DND-41 (cell line): Measurements from ENCODE around the gene U2SURP.
A peak's percentile ranks its signal among the peaks of the same experiment; 100 is the strongest.

Source experiments
- ATAC-seq: fragments of 200-7000 bp; cut with Tn5 transposase; 3 replicates; pipeline ENCODE4 v1.9.1; 2021; ENCODE audit warnings: low read depth; ENCODE audit not compliant: insufficient read depth
- DNase-seq: peaks from one replicate; pipeline ENCODE4 v3.0.0-alpha.2; 2020
- H2AFZ ChIP-seq: 2 replicates; pipeline ENCODE4 v1.6.0; 2012; ENCODE audit warnings: low read depth, low read length
- H3K27ac ChIP-seq: 2 replicates; pipeline ENCODE4 v1.5.1; 2012; ENCODE audit warnings: low read length, inconsistent platforms
- H3K27me3 ChIP-seq: fragments of 200-600 bp; sonication (generic); 2 replicates; pipeline ENCODE4 v1.6.0; 2012; ENCODE audit warnings: low read length, mild to moderate bottlenecking, inconsistent platforms; ENCODE audit not compliant: insufficient read depth, poor library complexity
- H3K36me3 ChIP-seq: 2 replicates; pipeline ENCODE4 v1.5.1; 2012; ENCODE audit warnings: low read length, inconsistent platforms; ENCODE audit not compliant: insufficient read depth
- H3K4me1 ChIP-seq: 2 replicates; pipeline ENCODE4 v1.5.1; 2012; ENCODE audit warnings: mild to moderate bottlenecking, low read length; ENCODE audit not compliant: insufficient read depth
- H3K4me2 ChIP-seq: 2 replicates; pipeline ENCODE4 v1.6.0; 2012; ENCODE audit warnings: mild to moderate bottlenecking, moderate library complexity, low read length, inconsistent platforms; ENCODE audit not compliant: insufficient read depth
- H3K4me3 ChIP-seq, 2 experiments: fragments of 200-600 bp in 1 of 2; shearing (Covaris generic) in 1 of 2; 2 replicates each; pipeline ENCODE4 v1.5.1; 2012 to 2016; ENCODE audit warnings: inconsistent platforms in 2 of 2, low read length in 2 of 2, mild to moderate bottlenecking in 2 of 2, low read depth in 1 of 2, moderate library complexity in 1 of 2
- H3K79me2 ChIP-seq: 2 replicates; pipeline ENCODE4 v1.6.0; 2012; ENCODE audit warnings: low read length, inconsistent platforms; ENCODE audit not compliant: insufficient read depth
- H3K9ac ChIP-seq: 2 replicates; pipeline ENCODE4 v1.6.0; 2012; ENCODE audit warnings: low read depth, mild to moderate bottlenecking, inconsistent platforms, low read length, moderate library complexity
- H3K9me3 ChIP-seq: 2 replicates; pipeline ENCODE4 v1.5.1; 2012; ENCODE audit warnings: low read length, moderate library complexity, mild to moderate bottlenecking, inconsistent platforms; ENCODE audit not compliant: insufficient read depth, severe bottlenecking
- H4K20me1 ChIP-seq: 2 replicates; pipeline ENCODE4 v1.6.0; 2012; ENCODE audit warnings: low read length; ENCODE audit not compliant: insufficient read depth
- CTCF ChIP-seq: IDR thresholded peaks from 2 replicates; pipeline ENCODE4 v1.5.1; 2012; ENCODE audit warnings: borderline replicate concordance, low read length, moderate library complexity, mild to moderate bottlenecking; ENCODE audit not compliant: poor library complexity, severe bottlenecking; ENCODE audit errors: extremely low read depth
- EZH2 ChIP-seq: IDR thresholded peaks from 3 replicates; pipeline ENCODE4 v1.6.1; 2012; ENCODE audit warnings: borderline replicate concordance, low read depth, mild to moderate bottlenecking, moderate library complexity, low read length, inconsistent platforms; ENCODE audit not compliant: severe bottlenecking

The U2SURP gene

GRCh38 chr3:143002083-143002712, 828 bp downstream of the U2SURP start:
- Histone ChIP-seq H3K27me3 (no peaks in the 10 kb centered on the region), H3K27ac (peak overlapping the region; percentile 92), H3K9ac (peak overlapping the region; percentile 90), H3K36me3 (peaks cover 6% of the 10 kb centered on the region; the same call in 1 of the 2 replicates), H2AFZ (peak overlapping the region; percentile 91), H3K4me2 (peak overlapping the region; percentile 79), H3K79me2 (peaks cover 68% of the 10 kb centered on the region), H3K4me1 (peaks cover 37% of the 10 kb centered on the region), H4K20me1 (peaks cover 44% of the 10 kb centered on the region), H3K9me3 (no peaks in the 10 kb centered on the region), H3K4me3 (peak overlapping the region; percentile 93 to 94)
- no peak for DNase-seq
- peak; percentile 53 for ATAC-seq
- TF ChIP-seq CTCF (no peak), EZH2 (no peak)

- Histone ChIP-seq H3K36me3 (peaks cover 6% of the 10 kb centered on the region; the same call in 1 of the 2 replicates), H3K79me2 (peaks cover 73% of the 10 kb centered on the region), H3K4me3 (peak overlapping the region; percentile 93 to 94), H2AFZ (no peak overlapping the region), H3K9ac (peak overlapping the region; percentile 90), H3K27me3 (no peaks in the 10 kb centered on the region), H3K4me1 (peaks cover 37% of the 10 kb centered on the region), H3K4me2 (peak overlapping the region; percentile 79), H3K9me3 (no peaks in the 10 kb centered on the region), H3K27ac (peak overlapping the region; percentile 92), H4K20me1 (peaks cover 49% of the 10 kb centered on the region)
- no peak for TF ChIP-seq CTCF
- no peak for TF ChIP-seq EZH2
- DNase-seq (no peak), ATAC-seq (no peak)
Observed at GRCh38 chr3:143002727-143003126, 1.4 kb downstream of the U2SURP start.

- Histone ChIP-seq H3K27me3 (no peaks in the 10 kb centered on the region), H3K4me2 (peak overlapping the region; percentile 49; the same call in 1 of the 2 replicates), H3K9ac (no peak overlapping the region), H3K27ac (no peak overlapping the region), H3K4me1 (peaks cover 37% of the 10 kb centered on the region), H3K4me3 (no peak overlapping the region), H3K9me3 (no peaks in the 10 kb centered on the region), H3K79me2 (peaks cover 94% of the 10 kb centered on the region), H4K20me1 (peaks cover 69% of the 10 kb centered on the region), H2AFZ (no peak overlapping the region), H3K36me3 (peaks cover 6% of the 10 kb centered on the region; the same call in 1 of the 2 replicates)
- no peak for ATAC-seq
- TF ChIP-seq CTCF (no peak), EZH2 (no peak)
- no peak for DNase-seq
Observed at GRCh38 chr3:143004823-143005222, 3.5 kb downstream of the U2SURP start.
